K562 (cell line): ENCODE results near the gene NTRK1. TPM values are rescaled to one million over a fixed set of nuclear protein-coding genes. Genes with fewer than 3 reads are reported as not detected.

Source experiments
- ATAC-seq: fragments of 200-7000 bp; cut with Tn5 transposase; 3 replicates; pipeline ENCODE4 v1.9.1; 2020; ENCODE audit warnings: moderate library complexity
- BruUV-seq: library from RNA; stranded (reverse); fragments of 400-500 nt; replicated peaks from 2 replicates; lab custom pipeline; 2021; lab: Mats Ljungman, UMichigan
- CTCF ChIA-PET: fragments of 300-600 bp; formaldehyde crosslinking; extraction: SDS; loops from one replicate; lab custom pipeline; 2021; ENCODE audit warnings: low intra/inter-chr PET ratio; lab: Yijun Ruan, JAX
- POLR2A ChIA-PET: fragments of 300-600, 350-650 bp; sonication (Branson Sonifier 250); formaldehyde crosslinking; extraction: SDS; loops from one replicate; lab custom pipeline; 2021; ENCODE audit warnings: antibody characterized with exemption, inconsistent platforms; lab: Yijun Ruan, JAX
- DNase-seq, 4 experiments: peaks; one replicate each; pipeline versions ENCODE4 v3.0.0 to v3.0.0-alpha.2; 2011 to 2018; ENCODE audit warnings: low spot score in 3 of 4, mixed read lengths in 3 of 4; ENCODE audit errors: extremely low read depth in 1 of 4
- FAIRE-seq: peaks from 2 replicates; lab custom pipeline; 2011; peaks lifted over from hg19 to GRCh38; lab: Jason Lieb, UNC
- H2AFZ ChIP-seq: 2 replicates; pipeline ENCODE4 v1.6.0; 2011; ENCODE audit warnings: low read depth, low read length, control low read depth, inconsistent platforms
- H3K27ac ChIP-seq: fragments of 200-600 bp; 3 replicates; pipeline ENCODE4 v1.8.0; 2011; ENCODE audit warnings: low read depth, mild to moderate bottlenecking, control low read depth, inconsistent platforms, low read length, moderate library complexity, mixed read lengths; ENCODE audit errors: extremely low read depth
- H3K27me3 ChIP-seq, 2 experiments: fragments of 300-600 bp in 1 of 2; 2 replicates in 1 of 2; 3 replicates in 1 of 2; pipeline versions ENCODE4 v1.6.0 to v1.8.0; 2011; ENCODE audit warnings: inconsistent platforms in 2 of 2, low read length in 2 of 2, mild to moderate bottlenecking in 1 of 2, mixed read lengths in 1 of 2, moderate library complexity in 1 of 2; ENCODE audit not compliant: control insufficient read depth in 2 of 2, insufficient read depth in 2 of 2
- H3K36me3 ChIP-seq: fragments of 300-600 bp; 3 replicates; pipeline ENCODE4 v1.8.0; 2011; ENCODE audit warnings: mild to moderate bottlenecking, low read length, inconsistent platforms; ENCODE audit not compliant: control insufficient read depth, insufficient read depth
- H3K4me1 ChIP-seq, 2 experiments: fragments of 200-600 bp in 1 of 2; replicated peaks in 1 of 2; 2 replicates in 1 of 2; 3 replicates in 1 of 2; pipeline versions ENCODE4 v1.5.1 to v1.8.0; 2011; ENCODE audit warnings: inconsistent platforms in 2 of 2, low read length in 2 of 2, mild to moderate bottlenecking in 1 of 2, mixed read lengths in 1 of 2, moderate library complexity in 1 of 2; ENCODE audit not compliant: control insufficient read depth in 2 of 2, insufficient read depth in 2 of 2
- H3K4me2 ChIP-seq: 2 replicates; pipeline ENCODE4 v1.6.1; 2011; ENCODE audit warnings: low read length, control low read depth, inconsistent platforms, mixed read lengths; ENCODE audit not compliant: insufficient read depth
- H3K4me3 ChIP-seq: fragments of 200-600 bp; sonication (generic), shearing (Covaris generic); 2 replicates; pipeline ENCODE4 v1.5.1; 2016; ENCODE audit warnings: control low read depth, inconsistent platforms
- H3K79me2 ChIP-seq: fragments of 200-600 bp; 3 replicates; pipeline ENCODE4 v1.8.0; 2011; ENCODE audit warnings: low read length, inconsistent platforms; ENCODE audit not compliant: control insufficient read depth, insufficient read depth
- H3K9ac ChIP-seq, 2 experiments: 2 replicates each; pipeline versions ENCODE4 v1.6.0 to v1.6.1; 2011; ENCODE audit warnings: low read depth in 2 of 2, low read length in 2 of 2, control low read depth in 1 of 2, inconsistent platforms in 1 of 2, mild to moderate bottlenecking in 1 of 2, mixed read lengths in 1 of 2; ENCODE audit not compliant: insufficient read depth in 1 of 2
- H3K9me1 ChIP-seq: one replicate; pipeline ENCODE4 v1.6.0; 2011; ENCODE audit warnings: inconsistent platforms, mild to moderate bottlenecking, low read length, moderate library complexity; ENCODE audit not compliant: control insufficient read depth, insufficient read depth
- H3K9me3 ChIP-seq: replicated peaks from 2 replicates; pipeline ENCODE4 v1.5.1; 2011; ENCODE audit warnings: low read depth, low read length, inconsistent platforms; ENCODE audit not compliant: control insufficient read depth, insufficient read depth
- H4K20me1 ChIP-seq: replicated peaks from 2 replicates; pipeline ENCODE4 v1.6.1; 2011; ENCODE audit warnings: low read length, inconsistent platforms, mixed read lengths; ENCODE audit not compliant: control insufficient read depth, insufficient read depth
- ARHGAP35 ChIP-seq: fragments of 450-650 bp; IDR thresholded peaks from 2 replicates; pipeline ENCODE4 v1.6.1; 2018; ENCODE audit not compliant: partially characterized antibody
- BRD9 ChIP-seq: fragments of 450-650 bp; IDR thresholded peaks from 2 replicates; pipeline ENCODE4 v1.6.1; 2018; ENCODE audit warnings: low read depth; ENCODE audit not compliant: partially characterized antibody
- CAMTA2 ChIP-seq: fragments of 250-450 bp; sonication (Bioruptor Pico); conservative IDR thresholded peaks from 2 replicates; pipeline ENCODE4 v1.5.1; 2022
- CBFA2T2 ChIP-seq: fragments of 450-650 bp; conservative IDR thresholded peaks from 2 replicates; pipeline ENCODE4 v1.6.1; 2017; ENCODE audit warnings: mild to moderate bottlenecking
- CREB1 ChIP-seq, 2 experiments: sonication (generic) in 1 of 2; formaldehyde crosslinking in 1 of 2; IDR thresholded peaks; 2 replicates each; pipeline versions ENCODE4 v1.6.1 to v1.8.0; 2012 to 2022; ENCODE audit warnings: inconsistent platforms in 1 of 2, mild to moderate bottlenecking in 1 of 2, missing genetic modification reagents in 1 of 2, moderate library complexity in 1 of 2
- DNMT1 ChIP-seq: fragments of 450-650 bp; IDR thresholded peaks from 2 replicates; pipeline ENCODE4 v1.6.1; 2016; ENCODE audit warnings: antibody characterized with exemption, mild to moderate bottlenecking
- FUS ChIP-seq: fragments of 200-400 bp; formaldehyde crosslinking; optimal IDR thresholded peaks from 2 replicates; pipeline ENCODE3; 2017; ENCODE audit warnings: low read depth, low read length
- HES1 ChIP-seq: fragments of 450-650 bp; IDR thresholded peaks from 2 replicates; pipeline ENCODE4 v1.6.1; 2016; ENCODE audit warnings: low read depth, mild to moderate bottlenecking, moderate library complexity
- IRF9 ChIP-seq: fragments of 450-650 bp; IDR thresholded peaks from 2 replicates; pipeline ENCODE4 v1.6.1; 2016; ENCODE audit warnings: missing biosample characterization, missing genetic modification characterization
- LEF1 ChIP-seq: fragments of 450-650 bp; IDR thresholded peaks from 2 replicates; pipeline ENCODE4 v1.6.1; 2016; ENCODE audit warnings: mild to moderate bottlenecking
- NFIC ChIP-seq: fragments of 450-650 bp; IDR thresholded peaks from 2 replicates; pipeline ENCODE4 v1.6.1; 2017; ENCODE audit warnings: mild to moderate bottlenecking, inconsistent platforms
- PYGO2 ChIP-seq: fragments of 450-650 bp; IDR thresholded peaks from 2 replicates; pipeline ENCODE4 v1.6.1; 2016; ENCODE audit warnings: mild to moderate bottlenecking, missing genetic modification characterization, moderate library complexity, missing compliant biosample characterization
- TRIM25 ChIP-seq: fragments of 450-650 bp; IDR thresholded peaks from 2 replicates; pipeline ENCODE4 v1.7.0; 2016; ENCODE audit warnings: borderline replicate concordance
- ZNF274 ChIP-seq: IDR thresholded peaks from 2 replicates; pipeline ENCODE4 v1.6.1; 2011; ENCODE audit warnings: low read depth, mild to moderate bottlenecking, low read length, moderate library complexity, borderline replicate concordance
- ZNF398 ChIP-seq: fragments of 250-450 bp; sonication (Bioruptor Pico); IDR thresholded peaks from 2 replicates; pipeline ENCODE4 v1.8.0; 2021; ENCODE audit warnings: moderate library complexity, mild to moderate bottlenecking, inconsistent platforms
- ZNF41 ChIP-seq: fragments of 250-450 bp; sonication (Bioruptor Pico); conservative IDR thresholded peaks from 2 replicates; pipeline ENCODE4 v1.4.0; 2020; ENCODE audit warnings: mild to moderate bottlenecking
- ZZZ3 ChIP-seq: fragments of 450-650 bp; IDR thresholded peaks from 2 replicates; pipeline ENCODE4 v1.6.1; 2016; ENCODE audit warnings: antibody characterized with exemption, mild to moderate bottlenecking, moderate library complexity
- WGBS: fragments of 100-300 bp; shearing (Covaris generic); methylation state at CpG from one replicate; pipeline ENCODE4 v1.1.6; 2016; ENCODE audit warnings: low coverage, mixed read lengths; ENCODE audit not compliant: insufficient coverage; ENCODE audit errors: missing lambda C conversion rate; 5-methylcytosine and 5-hydroxymethylcytosine counted together
- in situ Hi-C: fragments of 300-500 bp; cut with MboI; formaldehyde crosslinking; loops from 4 replicates; pipeline ENCODE4 v1.15.0; 2018; ENCODE audit warnings: inconsistent platforms, mixed read lengths
- intact Hi-C: fragments of 100-400 bp; cut with micrococcal nuclease; formaldehyde crosslinking; loops from 2 replicates; pipeline ENCODE4 v1.14.2; 2022
- polyA plus RNA-seq, 8 experiments: library from polyadenylated mRNA; depleted of rRNA in 4 of 8; stranded (reverse) in 5 of 8; unstranded in 3 of 8; fragments of >200 nt; fragmentation: Nextera tagmentation in 2 of 8; fragmentation: Illumina TruSeq in 1 of 8; extraction: Ambion mirVana in 2 of 8; extraction: Trizol in 1 of 8; gene quantifications; 2 replicates each; pipeline versions ENCODE4 v1.2.1 to v1.2.3, GENCODE V29; 2011 to 2014; ENCODE audit warnings: inconsistent platforms in 1 of 8, missing spikeins in 1 of 8
- total RNA-seq, 7 experiments: library from RNA; depleted of rRNA in 6 of 7; stranded (reverse); fragments of >200 nt in 6 of 7; fragmentation: Illumina TruSeq in 2 of 7; extraction: Trizol in 2 of 7; gene quantifications; 2 replicates each; pipeline versions ENCODE4 v1.2.1 to v1.2.3, GENCODE V29; 2011 to 2021; ENCODE audit warnings: low replicate concordance in 1 of 7

NTRK1 gene
- total and polyA plus RNA-seq, 9 of the 15 experiments (the other 6 are each of a cell fraction or from before 2014, with no cell fraction given), result 0.46 to 30.0 (median 7.9) TPM

GRCh38 chr1:156816561-156817328 lies 43.9 kb upstream of the NTRK1 start, which contains the start of gene SH2D2A:
SH2D2A (minus strand) TSS chr1:156816848; CDS start chr1:156816708, 140 bp downstream.
- peaks cover 0 to under 1% of the 10 kb centered on the region in 2 experiments; a peak in 1 of 5 replicates for H3K27me3 ChIP-seq
- peak within 1 kb of the TSS; percentile 77 for H3K27ac ChIP-seq
- peak; percentile 76 for ATAC-seq
- peak within 1 kb of the TSS; percentile 91 for H2AFZ ChIP-seq
- in situ Hi-C loops (no loop called here), intact Hi-C loops (loop anchor here (2.0 kb wide), 1 partner anchor 40 kb away; no protein-coding TSS in a partner anchor)
- peak; percentile 94 for FAIRE-seq
- no TSS peak for BruUV-seq
- peaks cover 13% of the 10 kb centered on the region; the same call in 2 of the 3 replicates for H3K36me3 ChIP-seq
- CTCF ChIA-PET, result no interaction called here
- no peaks in the 10 kb centered on the region for H3K9me3 ChIP-seq
- peak within 1 kb of the TSS; percentile 83 for H3K4me2 ChIP-seq
- H3K9ac ChIP-seq, result peak within 1 kb of the TSS; percentile 58 to 87
- WGBS, result under 1% methylated on average over 10 of the region's 10 CpGs
- POLR2A ChIA-PET, result interaction anchor here (1.0 kb wide), 1 partner anchor 12 kb away, joined by 5 read pairs; no protein-coding TSS in a partner anchor
- no peaks in the 10 kb centered on the region for H4K20me1 ChIP-seq
- no peaks in the 10 kb centered on the region for H3K9me1 ChIP-seq
- H3K79me2 ChIP-seq, result peaks cover 22% of the 10 kb centered on the region
- peak; percentile 78 to 92 (median 84) for DNase-seq
- peaks cover 50 to 56% of the 10 kb centered on the region in 2 experiments for H3K4me1 ChIP-seq
- peak within 1 kb of the TSS; percentile 36 for H3K4me3 ChIP-seq
- TF ChIP-seq ZNF274 (no peak), ZNF41 (CRISPR knock-in tag) (no peak), ZZZ3 (no peak), ZNF398 (no peak), CAMTA2 (CRISPR knock-in tag) (no peak), CREB1 (IDR thresholded peaks at IDR 0.05) (peak; percentile 95), CREB1 (CRISPR knock-in tag; IDR thresholded peaks at IDR 0.05) (peak; percentile 85), PYGO2 (tag) (no peak; the same call in 1 of the 2 replicates), HES1 (no peak), ARHGAP35 (no peak), IRF9 (tag) (no peak), CBFA2T2 (0 out of 2 replicates have a peak, but pooled peaks have one; percentile 3), DNMT1 (no peak), LEF1 (peak; percentile 44; the same call in 1 of the 2 replicates), BRD9 (no peak), TRIM25 (no peak), FUS (no peak), NFIC (no peak; the same call in 1 of the 2 replicates)
